ENCODE measurements around the gene THSD7B.

DNA sequence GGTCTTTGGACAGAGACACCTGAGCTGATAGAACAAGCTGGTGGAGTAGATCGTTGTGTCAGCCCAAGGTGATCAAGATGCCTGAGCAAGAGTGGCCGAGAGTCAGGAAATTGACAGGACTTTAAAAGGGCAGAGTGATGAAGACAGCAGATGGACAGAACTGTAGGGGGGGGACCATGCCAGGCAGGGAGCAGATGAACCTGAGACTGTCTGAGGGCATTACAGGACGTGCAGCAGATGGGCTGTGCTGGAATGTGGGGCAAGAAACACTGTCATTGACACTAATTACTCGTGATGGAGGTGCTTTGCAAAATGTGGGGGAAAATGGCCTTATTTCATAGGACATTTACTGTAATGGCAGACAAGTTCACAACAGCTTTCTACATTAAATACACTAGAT lies 225.0 kb downstream of the THSD7B start:
- TF ChIP-seq, protein P1, sequence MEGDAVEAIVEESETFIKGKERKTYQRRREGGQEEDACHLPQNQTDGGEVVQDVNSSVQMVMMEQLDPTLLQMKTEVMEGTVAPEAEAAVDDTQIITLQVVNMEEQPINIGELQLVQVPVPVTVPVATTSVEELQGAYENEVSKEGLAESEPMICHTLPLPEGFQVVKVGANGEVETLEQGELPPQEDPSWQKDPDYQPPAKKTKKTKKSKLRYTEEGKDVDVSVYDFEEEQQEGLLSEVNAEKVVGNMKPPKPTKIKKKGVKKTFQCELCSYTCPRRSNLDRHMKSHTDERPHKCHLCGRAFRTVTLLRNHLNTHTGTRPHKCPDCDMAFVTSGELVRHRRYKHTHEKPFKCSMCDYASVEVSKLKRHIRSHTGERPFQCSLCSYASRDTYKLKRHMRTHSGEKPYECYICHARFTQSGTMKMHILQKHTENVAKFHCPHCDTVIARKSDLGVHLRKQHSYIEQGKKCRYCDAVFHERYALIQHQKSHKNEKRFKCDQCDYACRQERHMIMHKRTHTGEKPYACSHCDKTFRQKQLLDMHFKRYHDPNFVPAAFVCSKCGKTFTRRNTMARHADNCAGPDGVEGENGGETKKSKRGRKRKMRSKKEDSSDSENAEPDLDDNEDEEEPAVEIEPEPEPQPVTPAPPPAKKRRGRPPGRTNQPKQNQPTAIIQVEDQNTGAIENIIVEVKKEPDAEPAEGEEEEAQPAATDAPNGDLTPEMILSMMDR (conservative IDR thresholded peaks at IDR 0.05; ENCODE audit: low read length), result no peak
- no peak for TF ChIP-seq EZH2phosphoT487 (IDR thresholded peaks at IDR 0.05; ENCODE audit: borderline replicate concordance)

Data from Loucy (cell line).